Tibial artery (tissue), 4 donors: Measurements from ENCODE around the gene TAF1B.
A peak's percentile ranks its signal among the peaks of the same experiment; 100 is the strongest.

Experiments used
- DNase-seq, 2 donors: peaks; one replicate each; pipeline ENCODE4 v3.0.0-alpha.2; 2019
- H3K27ac ChIP-seq, 2 donors: fragments of 200-600 bp; sonication (generic) in 1 of 2; 1 replicate in 1 of 2; 2 replicates in 1 of 2; pipeline ENCODE4 v1.5.1; 2018 to 2019; ENCODE audit warnings: mild to moderate bottlenecking in 1 of 2
- H3K27me3 ChIP-seq, 2 donors: fragments of 200-600 bp; sonication (generic) in 1 of 2; one replicate each; pipeline versions ENCODE4 v1.5.1 to v1.6.0; 2016 to 2019
- H3K36me3 ChIP-seq, 3 donors: fragments of 200-600 bp; sonication (generic) in 2 of 3; one replicate each; pipeline ENCODE4 v1.5.1; 2016 to 2019; ENCODE audit warnings: mild to moderate bottlenecking in 2 of 3
- H3K4me1 ChIP-seq, 4 donors: fragments of 200-600 bp; sonication (generic) in 2 of 4; 1 replicate in 3 of 4; 2 replicates in 1 of 4; pipeline ENCODE4 v1.5.1; 2016 to 2019
- H3K4me3 ChIP-seq, 2 donors: fragments of 200-600 bp; sonication (generic) in 1 of 2; 1 replicate in 1 of 2; 2 replicates in 1 of 2; pipeline ENCODE4 v1.5.1; 2018 to 2019; ENCODE audit warnings: mild to moderate bottlenecking in 2 of 2
- H3K9me3 ChIP-seq, 3 donors: fragments of 200-600 bp; sonication (generic) in 1 of 3; one replicate each; pipeline ENCODE4 v1.5.1; 2016 to 2019
- intact Hi-C: fragments of 100-400 bp; cut with DNase I; formaldehyde crosslinking; loops from one replicate; pipeline ENCODE4 v1.15.0; 2023; ENCODE audit warnings: low total_unique reads
- TF ChIP-seq, protein P1 (sequence below), 2 experiments: fragments of 200-600 bp in 1 of 2; fragments of 450-650 bp in 1 of 2; IDR thresholded peaks; one replicate each; pipeline ENCODE4 v1.5.1; 2017 to 2019; ENCODE audit warnings: antibody characterized with exemption in 2 of 2, mild to moderate bottlenecking in 1 of 2, moderate library complexity in 1 of 2

TAF1B gene

DNA sequence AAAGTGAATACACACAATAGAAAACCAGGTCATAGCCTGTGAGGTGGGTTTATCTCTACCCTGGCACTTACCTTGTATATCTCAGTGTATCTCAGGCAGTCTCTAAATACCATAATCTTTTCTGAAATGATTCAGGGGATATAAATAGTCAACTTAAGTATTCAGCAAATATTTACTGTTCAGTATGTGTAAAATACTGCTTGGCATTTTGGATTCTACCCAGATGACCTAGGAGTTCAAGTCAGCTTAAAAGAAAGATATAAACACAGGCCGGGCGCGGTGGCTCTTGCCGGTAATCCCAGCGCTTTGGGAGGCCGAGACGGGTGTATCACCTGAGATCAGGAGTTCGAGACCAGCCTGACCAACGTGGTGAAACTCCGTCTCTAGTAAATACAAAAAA is 132.1 kb downstream of the TAF1B start:
- H3K9me3 ChIP-seq = no peaks in the 10 kb centered on the region
- TF ChIP-seq, protein P1, sequence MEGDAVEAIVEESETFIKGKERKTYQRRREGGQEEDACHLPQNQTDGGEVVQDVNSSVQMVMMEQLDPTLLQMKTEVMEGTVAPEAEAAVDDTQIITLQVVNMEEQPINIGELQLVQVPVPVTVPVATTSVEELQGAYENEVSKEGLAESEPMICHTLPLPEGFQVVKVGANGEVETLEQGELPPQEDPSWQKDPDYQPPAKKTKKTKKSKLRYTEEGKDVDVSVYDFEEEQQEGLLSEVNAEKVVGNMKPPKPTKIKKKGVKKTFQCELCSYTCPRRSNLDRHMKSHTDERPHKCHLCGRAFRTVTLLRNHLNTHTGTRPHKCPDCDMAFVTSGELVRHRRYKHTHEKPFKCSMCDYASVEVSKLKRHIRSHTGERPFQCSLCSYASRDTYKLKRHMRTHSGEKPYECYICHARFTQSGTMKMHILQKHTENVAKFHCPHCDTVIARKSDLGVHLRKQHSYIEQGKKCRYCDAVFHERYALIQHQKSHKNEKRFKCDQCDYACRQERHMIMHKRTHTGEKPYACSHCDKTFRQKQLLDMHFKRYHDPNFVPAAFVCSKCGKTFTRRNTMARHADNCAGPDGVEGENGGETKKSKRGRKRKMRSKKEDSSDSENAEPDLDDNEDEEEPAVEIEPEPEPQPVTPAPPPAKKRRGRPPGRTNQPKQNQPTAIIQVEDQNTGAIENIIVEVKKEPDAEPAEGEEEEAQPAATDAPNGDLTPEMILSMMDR (IDR thresholded peaks at IDR 0.05) = no peak
- H3K36me3 ChIP-seq = no peaks in the 10 kb centered on the region
- intact Hi-C loops = no loop called here
- peak overlapping the region in 1 of 2 donors; percentile 58 for H3K27ac ChIP-seq
- peaks cover 3 to 54% (median 22%) of the 10 kb centered on the region in 4 donors for H3K4me1 ChIP-seq
- H3K27me3 ChIP-seq = no peaks in the 10 kb centered on the region
- H3K4me3 ChIP-seq = no peak overlapping the region
- DNase-seq = no peak

DNA sequence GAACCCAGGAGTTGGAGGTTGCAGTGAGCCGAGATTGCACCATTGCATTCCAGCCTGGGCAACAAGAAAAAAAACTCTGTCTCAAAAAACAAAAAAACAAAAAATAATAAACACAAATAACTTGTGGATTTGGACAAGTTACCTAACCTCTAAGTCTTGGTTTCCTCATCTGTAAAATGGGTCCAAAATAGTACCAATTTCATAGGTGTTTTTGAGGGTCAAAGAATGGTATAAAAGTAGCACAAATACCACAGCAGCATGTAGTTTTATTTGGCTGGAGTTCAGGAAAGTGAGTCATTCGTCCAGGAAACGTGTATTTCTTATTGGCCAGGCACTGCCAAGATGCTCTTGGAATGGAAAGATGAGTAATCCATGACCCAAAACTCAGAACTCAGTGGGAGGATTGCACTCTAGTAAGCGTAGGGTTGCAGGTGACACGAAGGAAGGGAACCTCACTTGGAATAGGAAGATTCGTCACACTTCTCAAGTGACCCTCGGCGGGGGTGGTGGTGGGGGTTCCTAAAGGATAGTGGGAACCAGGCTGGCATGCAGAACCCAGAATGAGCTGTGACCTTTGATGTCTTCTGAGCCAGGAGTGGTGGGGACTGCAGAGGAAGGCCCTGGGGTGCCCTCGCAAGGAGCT is 132.7 kb downstream of the TAF1B start:
- no peak overlapping the region for H3K4me3 ChIP-seq
- H3K4me1 ChIP-seq = peaks cover 3 to 48% (median 20%) of the 10 kb centered on the region in 4 donors
- H3K9me3 ChIP-seq = no peaks in the 10 kb centered on the region
- H3K36me3 ChIP-seq = no peaks in the 10 kb centered on the region
- peak in 1 of 2 donors; percentile 48 for DNase-seq
- H3K27me3 ChIP-seq = no peaks in the 10 kb centered on the region
- peak overlapping the region; percentile 42 to 58 for H3K27ac ChIP-seq
- intact Hi-C loops = no loop called here
- TF ChIP-seq, protein P1 (IDR thresholded peaks at IDR 0.05) = no peak

DNA sequence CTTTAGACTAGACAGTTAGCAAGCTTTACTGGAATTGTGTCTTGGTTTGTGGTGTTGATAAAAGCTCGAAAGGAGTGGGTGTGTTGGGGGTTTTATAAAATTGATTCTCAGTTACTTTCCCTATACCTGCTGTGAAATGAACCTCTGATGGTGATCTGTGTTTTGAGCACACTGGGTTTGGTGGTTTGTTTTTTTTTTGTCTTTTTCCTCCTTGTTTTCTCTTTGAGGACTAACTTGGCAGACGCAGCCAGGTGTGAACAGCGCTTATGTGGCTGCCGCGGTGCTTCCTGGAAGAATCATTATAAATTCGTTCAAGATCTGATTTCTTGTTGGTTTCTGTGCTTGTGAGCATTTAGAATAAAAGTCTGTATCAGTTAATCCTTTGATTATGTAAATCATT is 136.7 kb downstream of the TAF1B start:
- no peak for DNase-seq
- H3K27me3 ChIP-seq = no peaks in the 10 kb centered on the region
- H3K4me3 ChIP-seq = no peak overlapping the region
- no peak overlapping the region for H3K27ac ChIP-seq
- TF ChIP-seq, protein P1 (IDR thresholded peaks at IDR 0.05) = no peak
- H3K36me3 ChIP-seq = no peaks in the 10 kb centered on the region
- H3K4me1 ChIP-seq = peaks cover 3 to 52% (median 29%) of the 10 kb centered on the region in 4 donors
- H3K9me3 ChIP-seq = no peaks in the 10 kb centered on the region
- intact Hi-C loops = no loop called here

DNA sequence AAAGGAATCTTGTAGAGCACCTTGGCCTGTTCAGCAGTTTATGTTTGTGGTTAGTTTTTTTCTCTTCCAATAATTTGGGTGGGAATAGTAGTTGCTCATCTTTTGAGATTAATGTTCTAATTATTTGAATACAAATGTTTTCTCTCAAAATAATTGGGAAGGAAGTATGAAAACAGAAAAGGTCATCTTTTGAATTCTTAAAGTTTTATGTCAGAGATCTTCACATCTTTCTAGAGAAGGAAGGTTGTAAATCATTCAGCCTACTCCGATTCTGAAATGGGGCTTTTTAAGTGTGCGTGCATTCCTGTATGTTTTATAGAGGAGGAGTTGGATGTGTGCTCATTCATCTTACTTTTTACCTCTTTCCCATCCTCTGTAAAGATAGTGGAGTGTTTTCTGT is 137.2 kb downstream of the TAF1B start:
- TF ChIP-seq, protein P1 (IDR thresholded peaks at IDR 0.05) = no peak

DNA sequence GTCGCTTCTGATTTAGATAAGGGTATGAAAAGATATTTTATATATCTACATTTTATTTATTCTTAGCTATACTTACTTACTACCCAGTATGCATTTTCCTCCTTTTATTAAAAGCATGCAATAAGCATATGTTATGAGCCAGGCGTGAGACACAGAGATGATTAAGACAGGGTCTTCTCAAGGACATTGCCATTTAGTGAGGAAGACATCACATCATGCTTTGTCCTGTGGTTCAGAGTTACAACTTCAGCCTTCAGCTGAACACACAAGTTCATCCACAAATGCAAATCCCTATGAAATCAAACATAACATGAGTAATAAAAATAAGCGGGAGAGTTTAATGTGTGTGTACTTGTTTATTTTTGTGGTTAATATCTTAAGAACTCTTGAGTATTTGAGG is 138.4 kb downstream of the TAF1B start:
- Histone ChIP-seq H3K36me3 (no peaks in the 10 kb centered on the region), H3K27ac (peak overlapping the region; percentile 40 to 53), H3K4me1 (peaks cover 0 to 47% (median 25%) of the 10 kb centered on the region in 4 donors), H3K9me3 (no peaks in the 10 kb centered on the region), H3K27me3 (no peaks in the 10 kb centered on the region), H3K4me3 (no peak overlapping the region)
- intact Hi-C loops = no loop called here
- DNase-seq = no peak
- TF ChIP-seq, protein P1 (IDR thresholded peaks at IDR 0.05) = no peak

More for the DNA sequence above, 137.2 kb downstream of the TAF1B start:
- intact Hi-C loops = no loop called here
- no peaks in the 10 kb centered on the region for H3K27me3 ChIP-seq
- no peaks in the 10 kb centered on the region for H3K9me3 ChIP-seq
- no peaks in the 10 kb centered on the region for H3K36me3 ChIP-seq
- no peak overlapping the region for H3K4me3 ChIP-seq
- H3K27ac ChIP-seq = no peak overlapping the region
- no peak for DNase-seq
- peaks cover 3 to 52% (median 32%) of the 10 kb centered on the region in 4 donors for H3K4me1 ChIP-seq
